Suprapubic skin (tissue), 4 donors: Measurements from ENCODE around the gene EVI2A.

Source experiments
- CTCF ChIP-seq, 2 donors: fragments of 200-600 bp in 1 of 2; fragments of 450-650 bp in 1 of 2; sonication (generic) in 1 of 2; IDR thresholded peaks; one replicate each; pipeline ENCODE4 v1.5.1; 2016 to 2019; ENCODE audit warnings: antibody characterized with exemption in 2 of 2, mild to moderate bottlenecking in 1 of 2, moderate library complexity in 1 of 2
- EP300 ChIP-seq: sonication (generic); formaldehyde crosslinking; IDR thresholded peaks from one replicate; pipeline ENCODE4 v1.6.1; 2017; ENCODE audit warnings: antibody characterized with exemption
- POLR2A ChIP-seq, 2 donors: fragments of 450-650 bp; IDR thresholded peaks; one replicate each; pipeline ENCODE4 v1.6.1; 2017; ENCODE audit warnings: antibody characterized with exemption in 2 of 2, mild to moderate bottlenecking in 2 of 2, moderate library complexity in 2 of 2
- POLR2AphosphoS5 ChIP-seq, 3 donors: sonication (generic); formaldehyde crosslinking; IDR thresholded peaks; one replicate each; pipeline ENCODE4 v1.6.1; 2017; ENCODE audit warnings: antibody characterized with exemption in 3 of 3

GRCh38 chr17:31364012-31364411, 42.6 kb upstream of the EVI2A start:
- TF ChIP-seq POLR2AphosphoS5 (IDR thresholded peaks at IDR 0.05) (no peak), EP300 (no peak), POLR2A (IDR thresholded peaks at IDR 0.05) (no peak), CTCF (IDR thresholded peaks at IDR 0.05) (no peak)
